SK-N-SH treated with all-trans-retinoic acid at 6 μM for 48 hours (cell line): ENCODE results near the gene OSBPL2.

Experiments used
- ATAC-seq: fragments of 200-7000 bp; cut with Tn5 transposase; 3 replicates; pipeline ENCODE4 v1.9.1; 2020; ENCODE audit warnings: mild to moderate bottlenecking, moderate library complexity
- ARNTL ChIP-seq: fragments of 450-650 bp; formaldehyde crosslinking; IDR thresholded peaks from 2 replicates; pipeline ENCODE4 v1.5.0; 2020; ENCODE audit warnings: low read depth, mild to moderate bottlenecking, moderate library complexity, borderline replicate concordance
- BACH2 ChIP-seq: fragments of 250-450 bp; sonication (Bioruptor Pico); IDR thresholded peaks from 2 replicates; pipeline ENCODE4 v1.9.0; 2021; ENCODE audit warnings: mild to moderate bottlenecking, borderline replicate concordance
- CREB5 ChIP-seq: fragments of 250-450 bp; sonication (Bioruptor Pico); IDR thresholded peaks from 2 replicates; pipeline ENCODE4 v1.5.1; 2020; ENCODE audit warnings: low read depth, mild to moderate bottlenecking, moderate library complexity
- CSDC2 ChIP-seq: fragments of 250-450 bp; sonication (Bioruptor Pico); IDR thresholded peaks from 2 replicates; pipeline ENCODE4 v1.5.0; 2020; ENCODE audit warnings: mild to moderate bottlenecking, moderate library complexity
- ESRRG ChIP-seq: fragments of 250-450 bp; sonication (Bioruptor Pico); IDR thresholded peaks from 2 replicates; pipeline ENCODE4 v1.6.1; 2021; ENCODE audit warnings: mild to moderate bottlenecking
- ISL1 ChIP-seq: fragments of 250-450 bp; sonication (Bioruptor Pico); IDR thresholded peaks from 2 replicates; pipeline ENCODE4 v2.1.2; 2022; ENCODE audit warnings: mild to moderate bottlenecking, moderate library complexity
- PATZ1 ChIP-seq: fragments of 250-450 bp; sonication (Bioruptor Pico); IDR thresholded peaks from 2 replicates; pipeline ENCODE4 v1.8.0; 2020; ENCODE audit warnings: mild to moderate bottlenecking, moderate library complexity, borderline replicate concordance
- POU6F1 ChIP-seq: fragments of 250-450 bp; sonication (Bioruptor Pico); IDR thresholded peaks from 2 replicates; pipeline ENCODE4 v1.8.0; 2021; ENCODE audit warnings: low read depth, mild to moderate bottlenecking, moderate library complexity, borderline replicate concordance
- PPARA ChIP-seq: fragments of 250-450 bp; sonication (Bioruptor Pico); IDR thresholded peaks from 2 replicates; pipeline ENCODE4 v1.5.0; 2020; ENCODE audit warnings: mild to moderate bottlenecking, borderline replicate concordance
- RARB ChIP-seq: fragments of 250-450 bp; sonication (Bioruptor Pico); IDR thresholded peaks from 2 replicates; pipeline ENCODE4 v1.8.0; 2021; ENCODE audit warnings: mild to moderate bottlenecking, moderate library complexity
- TCF4 ChIP-seq: fragments of 250-450 bp; sonication (Bioruptor Pico); IDR thresholded peaks from 2 replicates; pipeline ENCODE4 v1.8.0; 2021; ENCODE audit warnings: mild to moderate bottlenecking, moderate library complexity, borderline replicate concordance
- TOX ChIP-seq: fragments of 250-450 bp; sonication (Bioruptor Pico); IDR thresholded peaks from 2 replicates; pipeline ENCODE4 v1.8.0; 2021; ENCODE audit warnings: mild to moderate bottlenecking, moderate library complexity, borderline replicate concordance
- TSHZ2 ChIP-seq: fragments of 250-450 bp; sonication (Bioruptor Pico); IDR thresholded peaks from 2 replicates; pipeline ENCODE4 v1.5.0; 2020; ENCODE audit warnings: mild to moderate bottlenecking, moderate library complexity
- ZC3H10 ChIP-seq: fragments of 250-450 bp; sonication (Bioruptor Pico); IDR thresholded peaks from 2 replicates; pipeline ENCODE4 v1.5.1; 2021; ENCODE audit warnings: mild to moderate bottlenecking, moderate library complexity
- ZFP30 ChIP-seq: fragments of 450-650 bp; formaldehyde crosslinking; IDR thresholded peaks from 2 replicates; pipeline ENCODE4 v1.5.0; 2022; ENCODE audit warnings: mild to moderate bottlenecking, moderate library complexity
- ZNF565 ChIP-seq: fragments of 450-650 bp; formaldehyde crosslinking; conservative IDR thresholded peaks from 2 replicates; pipeline ENCODE4 v1.5.0; 2020; ENCODE audit warnings: low read depth, mild to moderate bottlenecking, moderate library complexity
- ZNF70 ChIP-seq: fragments of 450-650 bp; formaldehyde crosslinking; IDR thresholded peaks from 2 replicates; pipeline ENCODE4 v1.5.0; 2020; ENCODE audit warnings: mild to moderate bottlenecking, moderate library complexity
- ZNF8 ChIP-seq: fragments of 450-650 bp; formaldehyde crosslinking; IDR thresholded peaks from 2 replicates; pipeline ENCODE4 v1.5.0; 2020; ENCODE audit warnings: mild to moderate bottlenecking, moderate library complexity
- TF ChIP-seq, protein P1 (sequence below): fragments of 250-450 bp; sonication (Bioruptor Pico); IDR thresholded peaks from 2 replicates; pipeline ENCODE4 v1.5.1; 2021; ENCODE audit warnings: mild to moderate bottlenecking, moderate library complexity

OSBPL2 gene

DNA sequence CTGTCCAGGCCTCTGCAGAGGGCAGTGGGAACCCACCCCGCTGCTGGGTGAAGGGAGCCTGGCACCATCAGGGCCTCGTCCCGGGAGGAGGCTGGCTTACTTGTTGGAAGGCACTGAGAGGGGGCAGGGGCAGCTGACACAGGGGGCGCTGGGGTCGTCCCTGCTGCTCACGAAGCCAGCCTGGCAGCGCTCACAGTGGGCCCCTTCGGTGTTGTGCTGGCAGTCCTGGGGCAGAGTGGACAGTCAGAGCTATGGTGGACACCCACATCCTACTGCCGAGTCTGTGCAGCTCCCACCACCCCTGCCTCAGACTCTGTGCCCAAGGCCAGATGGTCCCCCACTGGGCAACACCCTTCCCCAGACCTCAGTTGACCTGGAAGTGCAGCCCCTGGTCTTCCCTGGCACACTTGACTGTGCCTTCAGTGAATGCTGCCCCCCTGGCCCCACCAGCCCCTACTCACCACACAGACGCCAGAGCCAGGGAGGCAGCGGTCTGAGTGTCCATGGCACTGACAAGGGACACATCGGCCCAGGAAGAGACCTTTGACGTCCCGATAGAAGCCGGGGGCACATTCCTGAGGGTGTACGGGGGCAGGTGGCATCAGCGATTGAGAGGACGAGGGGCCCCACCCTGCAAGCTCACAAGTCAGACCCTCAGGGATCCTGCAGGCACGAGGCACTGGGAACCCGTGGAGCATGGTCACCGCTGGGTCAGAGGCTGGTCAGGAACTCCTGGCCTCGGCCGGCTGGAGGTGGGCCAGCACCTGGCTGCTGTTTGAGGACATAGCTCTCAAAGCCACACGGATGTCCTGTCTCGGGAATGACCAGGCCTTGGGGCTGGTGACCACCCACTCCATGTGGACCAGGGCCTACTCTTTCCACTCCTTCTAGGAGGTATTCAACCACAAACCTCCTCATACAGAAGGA, 85.9 kb downstream of the OSBPL2 start:
- TF ChIP-seq TSHZ2 (CRISPR knock-in tag) (no peak), PATZ1 (no peak), ESRRG (CRISPR knock-in tag) (no peak), ZNF565 (no peak), TOX (CRISPR knock-in tag) (no peak), CREB5 (no peak), ZNF70 (no peak), ZNF8 (no peak), ARNTL (CRISPR knock-in tag) (no peak), CSDC2 (CRISPR knock-in tag) (no peak), ISL1 (CRISPR knock-in tag) (no peak), RARB (CRISPR knock-in tag) (no peak), ZFP30 (no peak), PPARA (CRISPR knock-in tag) (no peak), BACH2 (CRISPR knock-in tag) (no peak), ZC3H10 (no peak), TCF4 (CRISPR knock-in tag) (no peak)
- TF ChIP-seq, protein P1, sequence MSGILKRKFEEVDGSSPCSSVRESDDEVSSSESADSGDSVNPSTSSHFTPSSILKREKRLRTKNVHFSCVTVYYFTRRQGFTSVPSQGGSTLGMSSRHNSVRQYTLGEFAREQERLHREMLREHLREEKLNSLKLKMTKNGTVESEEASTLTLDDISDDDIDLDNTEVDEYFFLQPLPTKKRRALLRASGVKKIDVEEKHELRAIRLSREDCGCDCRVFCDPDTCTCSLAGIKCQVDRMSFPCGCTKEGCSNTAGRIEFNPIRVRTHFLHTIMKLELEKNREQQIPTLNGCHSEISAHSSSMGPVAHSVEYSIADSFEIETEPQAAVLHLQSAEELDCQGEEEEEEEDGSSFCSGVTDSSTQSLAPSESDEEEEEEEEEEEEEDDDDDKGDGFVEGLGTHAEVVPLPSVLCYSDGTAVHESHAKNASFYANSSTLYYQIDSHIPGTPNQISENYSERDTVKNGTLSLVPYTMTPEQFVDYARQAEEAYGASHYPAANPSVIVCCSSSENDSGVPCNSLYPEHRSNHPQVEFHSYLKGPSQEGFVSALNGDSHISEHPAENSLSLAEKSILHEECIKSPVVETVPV (CRISPR knock-in tag) = no peak

DNA sequence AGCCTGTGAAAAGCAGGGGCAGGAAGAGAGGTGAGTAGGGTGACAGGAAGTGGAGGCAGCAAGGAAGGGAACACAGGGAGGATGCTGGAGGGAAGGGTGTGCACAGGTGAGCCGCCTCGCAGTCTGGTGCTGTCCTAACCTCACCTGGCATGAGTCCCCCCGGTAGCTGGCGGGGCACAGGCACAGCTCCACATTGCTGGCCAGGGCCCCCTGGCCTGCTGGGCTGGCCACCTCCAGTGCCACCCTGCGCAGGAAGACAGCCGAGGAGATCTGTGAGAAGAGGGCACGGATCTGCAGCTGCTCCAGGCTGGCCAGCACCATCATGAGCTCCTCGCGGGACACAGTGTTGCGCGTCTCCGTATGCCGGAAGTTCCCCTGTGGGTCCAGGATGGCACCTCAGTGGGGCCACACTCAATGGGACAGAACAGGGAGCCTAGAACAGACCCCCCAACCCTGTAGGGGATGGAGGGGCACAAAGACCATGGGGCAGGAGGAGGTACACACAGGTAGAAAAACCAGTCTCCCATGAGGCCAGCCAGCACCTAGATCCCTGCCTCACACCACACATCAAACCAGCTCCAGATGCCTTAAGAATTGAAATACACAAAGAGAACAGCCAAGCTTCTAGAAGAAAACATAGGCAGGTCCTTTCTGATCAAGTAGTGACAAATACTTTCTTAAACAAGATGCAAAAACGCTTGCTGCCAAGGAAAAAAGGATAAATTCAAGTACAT, 87.0 kb downstream of the OSBPL2 start:
- TF ChIP-seq CSDC2 (CRISPR knock-in tag) (no peak), CREB5 (no peak), POU6F1 (CRISPR knock-in tag) (no peak), ZNF70 (no peak), BACH2 (CRISPR knock-in tag) (no peak)
- TF ChIP-seq, all 23 proteins: peak for 0
- ATAC-seq = no peak

More for the DNA sequence above, 85.9 kb downstream of the OSBPL2 start:
- no peak for ATAC-seq
